ENCODE measurements around the gene MGME1.

DNA sequence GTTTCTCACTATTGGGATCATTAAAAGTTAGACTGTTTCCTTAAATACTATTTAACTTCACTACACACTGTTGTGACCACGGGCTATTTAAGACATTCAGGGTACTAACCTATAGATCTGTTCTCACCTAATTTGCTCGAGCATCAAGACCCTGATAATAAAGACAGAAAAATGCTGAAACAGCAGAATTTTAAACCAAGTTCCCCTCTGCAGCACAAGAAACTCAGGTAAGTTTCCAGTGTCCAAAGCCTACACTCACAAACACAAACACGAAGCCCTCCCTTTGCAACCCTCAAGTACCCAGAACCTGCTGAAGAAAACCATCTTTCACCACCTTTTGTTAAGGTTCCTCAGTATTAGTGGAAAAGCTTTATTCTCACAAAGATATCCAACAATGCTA lies 4.2 kb upstream of the MGME1 start:
- TF ChIP-seq CTCF (conservative IDR thresholded peaks at IDR 0.05 in 1 of 2, IDR thresholded peaks at IDR 0.05 in 1 of 2; ENCODE audit: low read depth in 1 of 2, low read length in 2 of 2), result no peak
- TF ChIP-seq EZH2 (IDR thresholded peaks at IDR 0.05; ENCODE audit: low read length, missing control alignments), result no peak

Data from fibroblast of lung (primary cell).